ACHN (cell line): Measurements from ENCODE around the gene FAM135A.
"Not testable (repeated sequence)": the region's sequence is repeated elsewhere in the genome, so short reads cannot be mapped to it uniquely, and the experiment has no call there.

Experiments used
- DNase-seq: peaks from one replicate; pipeline ENCODE4 v3.0.0-alpha.2; 2015
- in situ Hi-C: cut with HindIII; loops from 2 replicates; pipeline ENCODE4 v1.10.0; 2017; ENCODE audit warnings: low sequenced_read_pairs, low pct_ligation_motif_present, low pct_unique_long_range_greater_than_20kb

The FAM135A gene

GRCh38 chr6:70574643-70575042 lies 161.3 kb downstream of the FAM135A start:
- no peak for DNase-seq
- in situ Hi-C loops, result no loop called here

- DNase-seq, result no peak
- in situ Hi-C loops, result no loop called here
Measured at GRCh38 chr6:70575899-70576495, 162.7 kb downstream of the FAM135A start.

GRCh38 chr6:70586114-70586513 lies 172.8 kb downstream of the FAM135A start:
- no peak for DNase-seq
- in situ Hi-C loops, result no loop called here

GRCh38 chr6:70590400-70590799 lies 177.1 kb downstream of the FAM135A start:
- in situ Hi-C loops, result no loop called here
- no peak for DNase-seq

DNA sequence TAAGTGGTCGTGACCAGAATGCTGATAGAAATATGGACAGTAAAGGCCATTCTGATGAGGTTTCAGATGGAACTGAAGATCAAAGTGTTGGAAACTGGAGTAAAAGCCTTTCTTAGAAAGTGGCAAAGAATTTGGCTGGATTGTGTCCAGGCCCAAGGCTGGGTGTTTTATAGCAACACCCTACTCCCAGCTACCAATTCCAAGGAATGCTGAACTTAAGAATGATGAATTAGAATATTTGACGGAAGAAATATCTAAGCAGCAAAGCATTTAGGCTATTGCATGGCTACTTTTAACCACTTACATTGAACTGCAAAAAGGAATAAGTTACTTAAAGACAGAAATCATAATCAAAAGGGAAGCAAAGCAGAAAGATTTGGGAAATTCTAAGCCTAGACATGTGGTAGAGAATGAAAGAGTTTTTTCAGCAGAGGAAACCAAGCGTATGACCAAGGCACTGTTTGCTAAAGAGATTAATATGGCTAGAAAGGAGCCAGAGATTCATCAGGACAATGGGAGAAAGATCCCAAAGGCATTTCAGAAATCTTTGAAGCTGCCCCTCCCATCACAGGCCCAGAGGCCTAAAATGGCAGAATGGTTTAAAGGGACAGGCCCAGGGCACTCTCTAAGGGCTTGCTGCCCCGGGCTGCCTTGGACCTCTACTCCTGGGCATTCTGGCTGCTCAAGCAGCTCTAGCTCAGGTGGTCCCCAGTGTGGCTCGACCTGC lies 179.2 kb downstream of the FAM135A start:
- in situ Hi-C loops, result no loop called here
- no peak for DNase-seq

GRCh38 chr6:70593118-70593486 lies 179.8 kb downstream of the FAM135A start:
- no peak for DNase-seq
- in situ Hi-C loops, result no loop called here

DNA sequence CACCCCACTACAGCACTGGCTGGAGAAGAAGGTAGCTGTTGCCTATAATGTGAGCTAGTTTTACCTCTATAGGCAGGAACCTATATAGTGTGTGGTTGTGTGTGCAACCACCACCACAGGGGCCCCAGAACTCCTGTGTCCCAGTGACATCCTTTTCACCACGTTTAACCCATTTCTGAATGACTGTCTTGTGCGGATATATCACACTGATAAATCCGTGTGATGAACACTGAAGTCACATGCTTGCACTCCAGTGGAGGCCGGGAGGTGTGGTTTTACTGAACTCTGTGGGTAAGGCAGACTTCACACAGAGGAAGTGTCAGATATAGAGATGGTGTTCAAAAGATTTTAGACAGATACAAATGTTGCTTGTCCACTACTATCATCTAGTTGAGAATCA lies 185.9 kb downstream of the FAM135A start:
- no peak for DNase-seq
- in situ Hi-C loops, result no loop called here

GRCh38 chr6:70601014-70601413 lies 187.7 kb downstream of the FAM135A start:
- in situ Hi-C loops, result no loop called here
- DNase-seq, result no peak

GRCh38 chr6:70604254-70604653 lies 190.9 kb downstream of the FAM135A start:
- in situ Hi-C loops, result no loop called here
- DNase-seq, result no peak

GRCh38 chr6:70607371-70607770 lies 194.1 kb downstream of the FAM135A start:
- DNase-seq, in situ Hi-C loops: not testable (repeated sequence)

DNA sequence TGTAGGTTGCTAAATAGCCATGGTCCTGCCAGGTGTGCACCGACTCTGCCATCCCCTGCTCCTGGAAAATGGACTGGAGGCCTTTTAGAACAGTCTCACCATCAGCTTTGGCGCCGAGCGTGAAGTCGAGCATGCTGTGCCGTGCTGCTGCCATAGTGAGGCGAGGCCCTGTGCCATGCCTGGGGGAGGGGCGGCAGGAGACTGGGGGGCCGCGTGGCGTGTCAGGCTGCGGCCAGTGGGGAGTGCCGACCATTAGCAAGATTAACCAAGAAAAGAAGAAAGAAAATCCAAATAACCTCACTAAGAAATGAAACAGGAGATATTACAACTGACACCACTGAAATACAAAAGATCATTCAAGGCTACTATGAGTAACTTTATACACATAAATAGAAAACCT lies 195.9 kb downstream of the FAM135A start:
- DNase-seq, in situ Hi-C loops: not testable (repeated sequence)
